Stimulated activated CD4-positive, alpha-beta T cell treated with anti-CD3 and anti-CD28 coated beads, Interleukin-4, amount 100 ng/mL, for 4 hours (primary cell): Measurements from ENCODE around the gene PRPSAP1.

Experiments used
- DNase-seq, 2 experiments: peaks; one replicate each; pipeline ENCODE4 v3.0.0-alpha.2; 2020

The PRPSAP1 gene

GRCh38 chr17:76263896-76264295 lies 89.8 kb downstream of the PRPSAP1 start:
- no peak for DNase-seq

DNA sequence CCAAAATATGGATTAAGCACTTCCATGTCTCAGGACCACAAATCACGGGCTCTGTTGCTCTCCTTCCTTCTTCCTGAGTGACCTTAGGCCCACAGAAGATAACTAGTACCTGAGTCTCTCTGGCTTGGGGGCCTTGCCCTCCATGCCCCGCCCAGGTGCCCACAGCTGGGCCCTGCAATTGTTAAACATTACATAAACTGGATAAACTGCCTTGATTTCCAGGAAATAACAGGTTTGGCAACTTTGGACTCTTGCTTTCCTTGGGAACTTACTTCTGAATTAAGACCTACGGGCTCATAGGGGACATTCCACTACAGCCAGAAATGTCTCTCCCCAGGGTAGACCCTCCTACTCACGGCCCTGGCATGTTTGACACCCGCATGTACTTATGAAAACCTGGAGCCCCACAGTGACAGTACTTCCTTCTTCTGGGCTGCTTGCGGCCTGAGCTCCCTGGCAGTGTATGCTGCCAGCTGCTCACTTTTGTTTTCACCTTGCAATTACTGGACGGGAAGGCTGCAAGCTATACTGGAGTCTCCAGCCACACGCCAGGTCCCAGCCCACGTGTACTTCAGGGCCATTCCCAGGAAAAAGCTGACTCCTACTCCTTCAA lies 90.9 kb downstream of the PRPSAP1 start:
- DNase-seq: no peak

DNA sequence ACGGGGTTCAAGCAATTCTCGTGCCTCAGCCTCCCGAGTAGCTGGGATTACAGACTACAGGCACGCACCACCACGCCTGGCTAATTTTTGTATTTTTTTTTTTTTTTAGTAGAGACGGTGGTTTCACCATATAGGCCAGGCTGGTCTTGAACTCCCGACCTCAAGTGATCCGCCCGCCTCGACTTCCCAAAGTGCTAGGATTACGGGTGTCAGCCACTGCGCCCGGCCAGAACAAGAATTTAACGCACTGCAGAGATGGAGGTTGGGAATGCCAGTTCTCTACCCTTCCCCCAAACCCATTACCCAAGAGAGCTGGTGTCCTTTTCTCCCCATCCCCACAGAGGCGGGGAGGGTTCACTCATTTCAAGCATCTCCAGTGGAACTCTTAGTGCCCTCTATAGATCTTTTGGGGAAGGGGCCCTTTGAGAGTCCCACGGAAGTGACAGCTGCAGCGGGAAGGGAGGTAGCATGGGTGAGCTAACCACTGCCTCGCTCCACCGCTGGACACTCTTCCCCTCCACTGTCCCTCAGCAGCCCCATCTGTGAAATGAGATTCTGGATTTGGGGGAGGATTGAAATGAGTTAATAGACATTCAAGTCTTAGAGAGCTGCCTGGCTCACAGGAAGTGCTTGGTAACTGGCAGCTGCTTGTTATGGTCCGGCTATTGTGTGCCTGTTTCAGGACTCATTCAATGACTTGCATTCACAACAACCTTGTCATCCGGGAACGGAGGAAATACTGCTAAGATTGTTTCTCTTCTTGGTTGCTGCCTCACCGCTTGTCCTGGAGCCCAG lies 92.1 kb downstream of the PRPSAP1 start:
- no peak for DNase-seq

DNA sequence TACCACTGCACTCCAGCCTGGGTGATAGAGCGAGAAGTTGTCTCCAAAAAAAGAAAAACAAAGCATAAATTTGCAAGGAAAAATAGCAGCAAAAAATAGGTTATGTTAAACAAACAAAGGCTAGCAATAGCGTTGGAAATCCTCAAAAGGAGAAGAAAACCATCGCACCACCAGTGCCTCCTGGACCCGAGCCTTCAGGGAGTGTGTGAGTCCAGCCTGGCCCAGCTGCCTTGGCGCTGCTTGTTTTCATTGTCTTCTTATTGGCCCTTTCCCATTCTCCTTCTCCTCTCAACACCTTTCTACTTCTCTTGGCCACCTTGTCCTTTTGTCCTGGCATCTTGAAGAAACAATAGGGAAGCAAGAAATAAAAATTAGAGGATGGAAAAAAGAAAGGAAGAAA lies 93.0 kb downstream of the PRPSAP1 start:
- no peak for DNase-seq

DNA sequence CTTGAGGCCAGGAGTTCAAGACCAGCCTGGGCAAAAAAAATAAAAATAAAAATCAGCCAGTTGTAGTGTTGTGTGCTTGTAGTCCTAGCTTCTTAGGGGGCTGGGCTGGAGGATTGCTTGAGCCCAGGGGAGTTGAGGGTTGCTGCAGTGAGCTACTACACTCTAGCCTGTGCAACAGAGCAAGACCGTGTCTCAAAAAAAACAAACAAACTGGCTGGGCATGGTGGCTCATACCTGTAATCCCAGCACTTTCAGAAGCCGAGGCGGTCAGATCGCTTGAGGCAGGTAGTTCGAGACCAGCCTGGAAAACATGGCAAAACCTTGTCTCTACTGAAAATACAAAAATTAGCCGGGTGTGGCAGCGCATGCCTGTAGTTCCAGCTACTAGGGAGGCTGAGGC lies 93.5 kb downstream of the PRPSAP1 start:
- DNase-seq: no peak
